ENCODE data around the gene ELL2. TPM values are rescaled to one million over a fixed set of nuclear protein-coding genes. Genes with fewer than 3 reads are reported as not detected.
A peak's percentile ranks its signal among the peaks of the same experiment; 100 is the strongest.
"Not testable (repeated sequence)": the region's sequence is repeated elsewhere in the genome, so short reads cannot be mapped to it uniquely, and the experiment has no call there.

Gene ELL2
- polyA plus RNA-seq, 2 donors: 29.1 to 39.6 TPM

DNA sequence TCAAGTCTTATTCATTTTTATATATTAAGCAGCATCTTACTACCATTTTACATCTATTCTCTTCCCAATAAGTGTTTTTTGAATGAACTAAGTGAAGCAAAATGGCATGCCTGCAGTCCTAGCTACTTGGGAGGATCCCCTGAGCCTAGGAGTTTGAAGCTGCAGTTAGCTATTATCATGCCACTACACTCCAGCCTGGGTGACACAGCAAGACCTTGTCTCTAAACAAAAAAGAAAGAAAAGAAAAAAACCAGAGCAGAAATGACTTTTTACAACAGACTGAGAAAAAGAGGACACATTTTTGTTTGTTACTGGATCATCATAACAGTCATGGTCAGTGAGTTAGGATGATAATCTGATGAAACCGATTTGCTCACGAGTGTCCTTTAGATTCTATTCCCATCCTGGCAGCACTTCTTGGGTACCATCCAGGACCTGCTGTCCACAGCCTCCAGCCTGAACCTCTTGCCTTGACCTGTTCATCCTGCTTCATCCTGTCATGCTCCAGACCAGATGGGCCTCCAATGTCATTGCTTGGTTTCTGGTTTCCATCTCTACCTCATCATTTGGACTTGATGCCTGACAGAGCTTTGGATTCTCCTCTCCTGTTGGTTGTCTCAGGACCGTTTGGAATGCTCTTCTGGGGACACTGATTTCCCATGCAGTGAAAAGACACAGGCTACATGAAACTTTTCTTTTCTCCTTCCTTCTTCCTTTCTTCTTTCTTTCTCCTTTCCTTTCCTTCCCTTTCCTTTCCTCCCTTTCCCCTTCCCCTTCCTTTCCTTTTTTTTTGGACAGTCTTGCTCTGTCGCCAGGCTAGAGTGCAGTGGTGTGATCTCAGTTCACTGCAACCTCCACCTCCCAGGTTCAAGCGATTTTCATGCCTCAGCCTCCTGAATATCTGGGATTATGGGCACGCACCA is 89.0 kb downstream of the ELL2 start:
- WGBS, 2 donors: 78 to 83% methylated on average over 6 of the region's 6 CpGs
- no peaks in the 10 kb centered on the region for H3K4me1 ChIP-seq (ENCODE audit: control insufficient read depth in 2 of 2, insufficient read depth in 2 of 2, low read length in 1 of 2)
- no peaks in the 10 kb centered on the region for H3K9me3 ChIP-seq (ENCODE audit: control insufficient read depth in 2 of 2, insufficient read depth in 1 of 2, low read depth in 1 of 2, low read length in 1 of 2)
- H3K4me3 ChIP-seq (ENCODE audit: low read depth in 1 of 2, low read length in 2 of 2): no peak overlapping the region
- H3K27ac ChIP-seq (ENCODE audit: low read depth in 2 of 2, low read length in 1 of 2): no peak overlapping the region
- H3K36me3 ChIP-seq (ENCODE audit: control insufficient read depth in 2 of 2, insufficient read depth in 2 of 2, low read length in 1 of 2): no peaks in the 10 kb centered on the region
- H3K27me3 ChIP-seq (ENCODE audit: control insufficient read depth in 1 of 2, insufficient read depth in 2 of 2, low read length in 2 of 2): no peaks in the 10 kb centered on the region

DNA sequence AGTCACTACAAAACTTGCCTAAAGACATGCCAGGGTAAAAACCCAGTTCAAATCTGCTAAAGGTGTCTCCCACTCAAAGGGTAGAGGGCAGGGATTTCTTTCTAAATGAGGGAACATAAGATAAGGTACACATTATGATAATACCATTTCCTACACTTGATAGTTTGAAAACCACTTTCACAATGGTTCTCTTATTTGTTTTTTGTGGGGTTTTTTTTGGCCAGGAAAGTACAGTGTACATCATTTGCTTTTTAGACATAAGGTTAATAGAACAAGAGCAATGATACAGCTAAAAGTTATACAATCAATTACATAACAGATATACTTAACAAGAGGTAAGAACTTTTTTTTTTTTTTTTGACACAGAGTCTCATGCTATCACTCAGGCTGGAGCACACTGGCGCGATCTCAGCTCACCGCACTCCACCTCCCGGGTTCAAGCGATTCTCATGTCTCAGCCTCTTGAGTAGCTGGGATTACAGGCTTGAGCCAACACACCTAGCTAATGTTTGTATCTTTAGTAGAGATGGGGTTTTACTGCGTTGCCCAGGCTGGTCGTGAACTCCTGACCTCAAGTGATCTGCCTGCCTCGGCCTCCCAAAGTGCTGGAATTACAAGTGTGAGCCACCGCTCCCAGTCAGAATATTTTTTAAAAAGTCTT is 90.4 kb downstream of the ELL2 start:
- Histone ChIP-seq H3K4me1 (ENCODE audit: control insufficient read depth in 2 of 2, insufficient read depth in 2 of 2, low read length in 1 of 2) (no peaks in the 10 kb centered on the region), H3K4me3 (ENCODE audit: low read depth in 1 of 2, low read length in 2 of 2) (no peak overlapping the region), H3K36me3 (ENCODE audit: control insufficient read depth in 2 of 2, insufficient read depth in 2 of 2, low read length in 1 of 2) (no peaks in the 10 kb centered on the region), H3K9me3 (ENCODE audit: control insufficient read depth in 2 of 2, insufficient read depth in 1 of 2, low read depth in 1 of 2, low read length in 1 of 2) (no peaks in the 10 kb centered on the region), H3K27ac (ENCODE audit: low read depth in 2 of 2, low read length in 1 of 2) (no peak overlapping the region), H3K27me3 (ENCODE audit: control insufficient read depth in 1 of 2, insufficient read depth in 2 of 2, low read length in 2 of 2) (no peaks in the 10 kb centered on the region)
- WGBS, 2 donors: 98 to 99% methylated on average over 9 of the region's 9 CpGs

DNA sequence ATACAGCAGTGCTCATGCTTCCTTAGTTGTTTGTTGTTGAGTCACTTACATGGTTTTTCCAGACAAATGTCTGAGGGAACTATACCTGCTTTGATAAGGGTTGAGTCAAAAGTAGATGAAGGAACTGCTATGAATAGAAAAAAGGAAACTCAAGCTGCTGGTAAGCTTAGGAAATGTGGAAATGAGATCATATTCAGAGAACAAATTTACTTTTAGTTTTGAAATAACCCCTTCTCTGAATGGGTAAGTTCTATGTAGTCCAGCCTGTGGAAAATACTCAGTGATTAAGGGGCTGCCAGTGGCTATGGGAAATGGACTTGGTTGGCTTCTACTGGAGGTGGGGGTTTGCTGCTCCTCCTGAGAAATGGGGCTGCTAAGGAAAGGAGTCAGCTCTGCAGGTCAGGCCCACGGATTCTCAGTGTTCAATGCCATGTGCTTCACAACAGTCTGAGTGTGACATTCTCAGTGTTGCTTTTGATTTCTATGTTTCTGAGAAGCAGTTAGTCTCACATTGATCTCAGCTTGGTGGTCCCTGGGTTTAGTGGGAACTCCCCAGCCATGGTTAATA is 91.5 kb downstream of the ELL2 start:
- no peaks in the 10 kb centered on the region for H3K4me1 ChIP-seq (ENCODE audit: control insufficient read depth in 2 of 2, insufficient read depth in 2 of 2, low read length in 1 of 2)
- H3K27me3 ChIP-seq (ENCODE audit: control insufficient read depth in 1 of 2, insufficient read depth in 2 of 2, low read length in 2 of 2): no peaks in the 10 kb centered on the region
- WGBS, 2 donors: 66 to 79% methylated on average over 1 of the region's 1 CpG
- H3K36me3 ChIP-seq (ENCODE audit: control insufficient read depth in 2 of 2, insufficient read depth in 2 of 2, low read length in 1 of 2): no peaks in the 10 kb centered on the region
- H3K9me3 ChIP-seq (ENCODE audit: control insufficient read depth in 2 of 2, insufficient read depth in 1 of 2, low read depth in 1 of 2, low read length in 1 of 2): no peaks in the 10 kb centered on the region
- no peak overlapping the region for H3K27ac ChIP-seq (ENCODE audit: low read depth in 2 of 2, low read length in 1 of 2)
- no peak overlapping the region for H3K4me3 ChIP-seq (ENCODE audit: low read depth in 1 of 2, low read length in 2 of 2)

DNA sequence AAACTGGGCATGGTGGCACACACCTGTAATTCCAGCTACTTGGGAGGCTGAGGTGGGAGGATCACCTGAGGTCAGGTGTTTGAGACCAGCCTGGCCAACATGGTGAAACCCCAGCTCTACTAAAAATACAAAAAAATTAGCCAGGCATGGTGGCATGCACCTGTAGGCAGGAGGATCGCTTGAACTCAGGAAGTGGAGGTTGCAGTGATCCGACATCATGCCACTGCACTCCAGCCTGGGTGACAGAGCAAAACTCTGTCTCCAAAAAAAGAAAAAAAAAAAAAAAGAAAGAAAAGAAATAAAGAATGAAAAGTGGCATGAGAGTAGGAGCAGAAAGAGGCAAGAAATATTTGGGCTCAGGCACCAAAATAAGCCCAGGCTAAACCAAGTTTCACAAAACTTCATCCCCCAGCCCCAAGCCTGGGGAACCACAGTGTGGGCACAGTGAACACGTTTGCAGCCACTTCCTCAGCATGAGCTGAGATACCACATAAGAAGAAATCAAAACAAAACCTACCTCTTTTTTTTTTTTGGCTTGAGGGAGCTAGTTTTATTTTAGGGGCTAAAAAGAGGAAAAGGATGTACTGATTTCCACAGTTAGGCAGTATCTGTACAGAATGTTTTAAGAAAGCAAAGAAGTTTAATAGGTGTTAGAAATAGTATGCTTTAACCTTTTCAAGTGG is 92.3 kb downstream of the ELL2 start:
- not testable (repeated sequence) for H3K27ac ChIP-seq (ENCODE audit: low read depth in 2 of 2, low read length in 1 of 2)

DNA sequence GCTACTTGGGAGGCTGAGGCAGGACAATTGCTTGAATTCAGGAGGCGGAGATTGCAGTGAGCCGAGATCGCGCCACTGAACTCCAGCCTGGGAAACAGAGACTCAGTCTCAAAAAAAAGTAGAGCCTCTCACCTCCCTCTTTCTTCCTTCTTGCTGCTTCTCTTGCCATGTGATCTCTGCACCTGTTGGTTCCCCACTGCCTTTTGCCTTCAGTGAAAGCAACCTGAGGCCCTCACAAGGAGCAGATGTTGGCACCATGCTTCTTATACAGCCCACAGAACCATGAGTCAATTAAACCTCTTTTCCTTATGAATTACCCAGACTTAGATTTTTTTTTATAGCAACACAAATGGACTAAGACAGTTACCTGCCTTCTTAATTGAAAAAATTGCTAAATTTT is 93.5 kb downstream of the ELL2 start:
- H3K9me3 ChIP-seq (ENCODE audit: control insufficient read depth in 2 of 2, insufficient read depth in 1 of 2, low read depth in 1 of 2, low read length in 1 of 2): no peaks in the 10 kb centered on the region
- H3K4me1 ChIP-seq (ENCODE audit: control insufficient read depth in 2 of 2, insufficient read depth in 2 of 2, low read length in 1 of 2): no peaks in the 10 kb centered on the region
- WGBS, 2 donors: 99 to 100% methylated on average over 4 of the region's 4 CpGs
- no peaks in the 10 kb centered on the region for H3K27me3 ChIP-seq (ENCODE audit: control insufficient read depth in 1 of 2, insufficient read depth in 2 of 2, low read length in 2 of 2)
- H3K4me3 ChIP-seq (ENCODE audit: low read depth in 1 of 2, low read length in 2 of 2): no peak overlapping the region
- no peaks in the 10 kb centered on the region for H3K36me3 ChIP-seq (ENCODE audit: control insufficient read depth in 2 of 2, insufficient read depth in 2 of 2, low read length in 1 of 2)
- no peak overlapping the region for H3K27ac ChIP-seq (ENCODE audit: low read depth in 2 of 2, low read length in 1 of 2)

More for the DNA sequence above, 92.3 kb downstream of the ELL2 start:
- H3K4me1 ChIP-seq (ENCODE audit: control insufficient read depth in 2 of 2, insufficient read depth in 2 of 2, low read length in 1 of 2); H3K36me3 ChIP-seq (ENCODE audit: control insufficient read depth in 2 of 2, insufficient read depth in 2 of 2, low read length in 1 of 2); H3K27me3 ChIP-seq (ENCODE audit: control insufficient read depth in 1 of 2, insufficient read depth in 2 of 2, low read length in 2 of 2); H3K9me3 ChIP-seq (ENCODE audit: control insufficient read depth in 2 of 2, insufficient read depth in 1 of 2, low read depth in 1 of 2, low read length in 1 of 2); H3K4me3 ChIP-seq (ENCODE audit: low read depth in 1 of 2, low read length in 2 of 2): not testable (repeated sequence)
- WGBS, 2 donors: 64 to 65% methylated on average over 3 of the region's 3 CpGs

DNA sequence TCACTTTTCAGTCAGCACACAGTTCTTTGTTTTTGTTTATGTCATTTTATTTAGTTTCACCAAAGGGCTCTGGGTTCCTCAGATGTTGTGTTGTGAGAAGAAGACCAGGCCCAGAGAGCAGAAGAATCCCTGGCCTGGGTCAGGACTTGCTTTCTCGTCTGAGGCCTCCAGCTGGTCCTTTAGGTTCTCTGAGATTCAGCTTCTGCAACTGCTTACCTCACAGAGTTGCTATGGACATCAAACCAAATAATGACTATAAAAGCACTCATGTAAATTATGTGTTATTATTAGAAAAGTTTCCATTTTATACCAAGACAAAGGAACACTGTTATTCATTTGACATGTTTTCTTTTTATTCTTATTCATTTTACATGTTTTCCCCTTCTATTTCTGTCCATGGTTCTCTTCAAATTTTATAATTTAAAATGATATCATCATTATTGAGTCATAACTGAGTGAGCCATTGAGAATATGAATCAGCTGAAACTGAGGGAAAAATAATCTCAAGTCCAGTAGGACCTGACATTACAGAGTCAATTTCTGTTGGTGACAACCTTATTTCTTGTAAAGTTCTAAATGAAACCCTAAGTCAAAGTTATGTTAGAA is 95.1 kb downstream of the ELL2 start:
- no peaks in the 10 kb centered on the region for H3K9me3 ChIP-seq (ENCODE audit: control insufficient read depth in 2 of 2, insufficient read depth in 1 of 2, low read depth in 1 of 2, low read length in 1 of 2)
- H3K36me3 ChIP-seq (ENCODE audit: control insufficient read depth in 2 of 2, insufficient read depth in 2 of 2, low read length in 1 of 2): no peaks in the 10 kb centered on the region
- no peaks in the 10 kb centered on the region for H3K4me1 ChIP-seq (ENCODE audit: control insufficient read depth in 2 of 2, insufficient read depth in 2 of 2, low read length in 1 of 2)
- H3K27ac ChIP-seq (ENCODE audit: low read depth in 2 of 2, low read length in 1 of 2): peak overlapping the region in 1 of 2 donors; percentile 47
- H3K4me3 ChIP-seq (ENCODE audit: low read depth in 1 of 2, low read length in 2 of 2): no peak overlapping the region
- H3K27me3 ChIP-seq (ENCODE audit: control insufficient read depth in 1 of 2, insufficient read depth in 2 of 2, low read length in 2 of 2): no peaks in the 10 kb centered on the region
- WGBS, 2 donors: 69 to 71% methylated on average over 1 of the region's 1 CpG

DNA sequence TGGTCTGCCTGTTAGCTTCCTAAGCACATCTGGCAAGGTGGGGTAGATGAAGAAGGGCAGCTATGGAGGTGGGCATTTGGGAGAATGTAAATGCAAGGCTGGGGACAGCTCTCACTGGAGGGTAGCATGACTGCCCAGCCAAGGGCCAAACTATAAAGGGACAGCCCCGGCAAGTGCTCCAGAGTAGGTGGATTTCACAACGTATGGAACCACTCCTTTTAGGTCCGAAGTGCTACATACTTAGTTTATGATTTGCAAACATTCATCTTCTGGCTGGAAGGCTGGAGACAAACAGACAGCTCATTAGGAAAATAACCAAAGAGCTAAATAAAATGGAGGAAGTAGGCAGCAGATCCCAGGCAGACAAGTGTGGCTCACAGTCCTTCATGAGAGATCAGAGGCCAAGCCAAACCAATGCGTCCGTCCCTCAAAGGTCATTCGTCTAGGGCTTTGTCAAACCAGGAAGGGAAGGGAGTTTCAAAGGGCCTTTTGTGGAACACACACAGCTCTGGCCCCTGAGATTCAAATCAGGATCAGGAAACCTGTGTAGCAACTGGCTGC is 96.6 kb downstream of the ELL2 start:
- no peaks in the 10 kb centered on the region for H3K36me3 ChIP-seq (ENCODE audit: control insufficient read depth in 2 of 2, insufficient read depth in 2 of 2, low read length in 1 of 2)
- H3K4me3 ChIP-seq (ENCODE audit: low read depth in 1 of 2, low read length in 2 of 2): no peak overlapping the region
- H3K27me3 ChIP-seq (ENCODE audit: control insufficient read depth in 1 of 2, insufficient read depth in 2 of 2, low read length in 2 of 2): no peaks in the 10 kb centered on the region
- 68 to 80% methylated on average over 6 of the region's 6 CpGs for whole genome bisulfite sequencing, 2 donors
- H3K9me3 ChIP-seq (ENCODE audit: control insufficient read depth in 2 of 2, insufficient read depth in 1 of 2, low read depth in 1 of 2, low read length in 1 of 2): no peaks in the 10 kb centered on the region
- H3K4me1 ChIP-seq (ENCODE audit: control insufficient read depth in 2 of 2, insufficient read depth in 2 of 2, low read length in 1 of 2): no peaks in the 10 kb centered on the region
- no peak overlapping the region for H3K27ac ChIP-seq (ENCODE audit: low read depth in 2 of 2, low read length in 1 of 2)

DNA sequence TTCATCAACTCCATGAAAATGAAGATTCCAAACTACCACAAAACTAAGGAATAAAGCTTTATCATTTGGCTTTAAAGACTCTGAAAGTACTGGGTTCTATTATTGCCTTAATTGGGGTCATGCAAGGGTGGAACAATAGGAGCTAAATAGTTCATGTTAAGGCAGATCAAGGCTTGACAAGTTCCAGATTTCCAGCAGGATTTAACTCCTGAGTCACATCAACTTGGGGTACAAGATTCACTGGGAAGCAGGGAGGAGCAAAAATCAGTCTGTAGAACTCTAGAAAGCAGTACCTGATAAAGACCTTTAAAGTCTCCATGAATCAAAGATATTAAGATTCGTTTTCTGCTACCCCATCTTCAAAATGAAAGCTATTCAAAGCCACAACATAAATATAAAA is 97.2 kb downstream of the ELL2 start:
- H3K27ac ChIP-seq (ENCODE audit: low read depth in 2 of 2, low read length in 1 of 2): no peak overlapping the region
- H3K4me1 ChIP-seq (ENCODE audit: control insufficient read depth in 2 of 2, insufficient read depth in 2 of 2, low read length in 1 of 2): peaks cover 0 to 2% of the 10 kb centered on the region in 2 donors
- 76 to 77% methylated on average over 1 of the region's 1 CpG for WGBS, 2 donors
- no peaks in the 10 kb centered on the region for H3K27me3 ChIP-seq (ENCODE audit: control insufficient read depth in 1 of 2, insufficient read depth in 2 of 2, low read length in 2 of 2)
- H3K9me3 ChIP-seq (ENCODE audit: control insufficient read depth in 2 of 2, insufficient read depth in 1 of 2, low read depth in 1 of 2, low read length in 1 of 2): no peaks in the 10 kb centered on the region
- no peak overlapping the region for H3K4me3 ChIP-seq (ENCODE audit: low read depth in 1 of 2, low read length in 2 of 2)
- H3K36me3 ChIP-seq (ENCODE audit: control insufficient read depth in 2 of 2, insufficient read depth in 2 of 2, low read length in 1 of 2): no peaks in the 10 kb centered on the region

DNA sequence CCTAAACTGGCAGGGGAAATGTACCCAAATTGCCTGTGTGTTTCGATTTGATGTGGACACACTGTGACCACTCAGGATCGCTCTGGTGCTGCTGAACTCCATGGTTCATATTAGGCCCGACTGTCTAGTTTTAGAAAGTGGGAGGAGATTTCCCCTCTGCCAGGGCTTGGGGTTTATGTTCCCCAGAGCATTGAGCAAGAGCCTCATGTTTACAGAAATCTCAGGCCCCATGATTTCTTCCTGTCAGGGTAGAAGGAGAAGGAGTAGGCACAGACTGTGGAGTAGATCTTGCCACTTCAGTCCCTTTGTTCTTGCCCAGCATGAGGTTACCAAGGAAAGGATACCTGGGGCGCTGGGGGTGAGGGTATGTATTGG is 98.3 kb downstream of the ELL2 start:
- H3K4me3 ChIP-seq (ENCODE audit: low read depth in 1 of 2, low read length in 2 of 2): no peak overlapping the region
- H3K9me3 ChIP-seq (ENCODE audit: control insufficient read depth in 2 of 2, insufficient read depth in 1 of 2, low read depth in 1 of 2, low read length in 1 of 2): no peaks in the 10 kb centered on the region
- 70 to 81% methylated on average over 4 of the region's 4 CpGs for WGBS, 2 donors
- peak overlapping the region; percentile 15 to 25 for H3K27ac ChIP-seq (ENCODE audit: low read depth in 2 of 2, low read length in 1 of 2)
- no peaks in the 10 kb centered on the region for H3K36me3 ChIP-seq (ENCODE audit: control insufficient read depth in 2 of 2, insufficient read depth in 2 of 2, low read length in 1 of 2)
- H3K27me3 ChIP-seq (ENCODE audit: control insufficient read depth in 1 of 2, insufficient read depth in 2 of 2, low read length in 2 of 2): no peaks in the 10 kb centered on the region
- peaks cover 0 to 2% of the 10 kb centered on the region in 2 donors for H3K4me1 ChIP-seq (ENCODE audit: control insufficient read depth in 2 of 2, insufficient read depth in 2 of 2, low read length in 1 of 2)

All from esophagus (tissue), 2 donors.